Osteocyte (in vitro differentiated cells): ENCODE data around the gene MPZL1. TPM values are rescaled to one million over a fixed set of nuclear protein-coding genes. Genes with fewer than 3 reads are reported as not detected.

ENCODE experiments used
- DNase-seq: peaks from one replicate; pipeline ENCODE4 v3.0.0; 2021; ENCODE audit warnings: mixed read lengths; ENCODE audit not compliant: unreplicated experiment; ENCODE audit errors: extremely low spot score
- H3K27ac Mint-ChIP-seq: one replicate; pipeline ENCODE4 v1.8.0; 2021; ENCODE audit warnings: mild to moderate bottlenecking, mixed read lengths; ENCODE audit not compliant: unreplicated experiment
- H3K27me3 Mint-ChIP-seq: one replicate; pipeline ENCODE4 v1.8.0; 2021; ENCODE audit warnings: mixed read lengths; ENCODE audit not compliant: unreplicated experiment
- H3K36me3 Mint-ChIP-seq: one replicate; pipeline ENCODE4 v1.8.0; 2021; ENCODE audit warnings: mixed read lengths; ENCODE audit not compliant: unreplicated experiment
- H3K4me1 Mint-ChIP-seq: one replicate; pipeline ENCODE4 v1.8.0; 2021; ENCODE audit warnings: mixed read lengths; ENCODE audit not compliant: unreplicated experiment
- H3K4me3 Mint-ChIP-seq: one replicate; pipeline ENCODE4 v1.8.0; 2021; ENCODE audit warnings: mild to moderate bottlenecking, moderate library complexity, mixed read lengths; ENCODE audit not compliant: unreplicated experiment
- H3K9me3 Mint-ChIP-seq: one replicate; pipeline ENCODE4 v1.8.0; 2021; ENCODE audit warnings: mixed read lengths; ENCODE audit not compliant: unreplicated experiment
- long read RNA-seq: library from polyadenylated mRNA; unstranded; transcript quantifications from one replicate; pipeline ENCODE4 v2.0.0, GENCODE V29; 2021
- total RNA-seq: library from RNA; stranded (reverse); gene quantifications from 2 replicates; pipeline ENCODE4 v1.2.1, GENCODE V29; 2021
- TF ChIP-seq, protein P1 (sequence below): fragments of 200-600 bp; sonication (generic); IDR thresholded peaks from 2 replicates; pipeline ENCODE4 v1.5.0; 2021; ENCODE audit warnings: antibody characterized with exemption, mild to moderate bottlenecking, moderate library complexity

The MPZL1 gene
- total RNA-seq = 147 and 155 TPM in 2 replicates
- long read RNA-seq, full-length matches to known transcripts = 18 of 83 reads
- long read RNA-seq, partial matches to known transcripts = 65 of 83 reads
- long read RNA-seq, other reads (novel, unspliced or antisense) = 0 of 83 reads

DNA sequence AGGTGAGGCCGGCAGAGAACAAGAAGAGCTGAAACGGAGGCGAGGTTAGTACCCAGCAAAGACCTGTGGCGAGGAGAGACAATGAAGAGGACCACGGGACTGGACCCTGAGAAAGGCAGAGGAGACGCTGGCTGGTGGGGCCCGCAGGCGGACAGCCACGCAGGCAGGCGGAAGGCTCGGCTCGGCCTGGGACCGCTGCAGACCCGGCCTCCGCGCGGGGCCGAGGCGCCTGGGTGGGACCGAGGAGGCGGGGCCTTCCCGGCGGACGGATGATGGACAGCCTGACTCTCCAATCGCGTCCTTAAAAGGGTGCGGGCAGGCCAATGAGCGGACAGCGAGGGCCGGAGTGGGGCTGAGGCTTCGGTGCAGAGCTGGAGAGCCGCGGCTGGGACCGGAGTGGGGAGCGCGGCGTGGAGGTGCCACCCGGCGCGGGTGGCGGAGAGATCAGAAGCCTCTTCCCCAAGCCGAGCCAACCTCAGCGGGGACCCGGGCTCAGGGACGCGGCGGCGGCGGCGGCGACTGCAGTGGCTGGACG, at the start of gene MPZL1:
Gene MPZL1, plus strand, starts transcription at position 366 of the 535 bp plus-strand sequence. CDS start 170 bp downstream, outside the sequence.
- H3K9me3 Mint-ChIP-seq = no peaks in the 10 kb centered on the region
- H3K27me3 Mint-ChIP-seq = no peaks in the 10 kb centered on the region
- peak within 1 kb of the TSS; percentile 93 for H3K4me3 Mint-ChIP-seq
- H3K4me1 Mint-ChIP-seq = peaks cover 45% of the 10 kb centered on the region
- peak; percentile 98 for DNase-seq
- H3K27ac Mint-ChIP-seq = peak within 1 kb of the TSS; percentile 86
- TF ChIP-seq, protein P1, sequence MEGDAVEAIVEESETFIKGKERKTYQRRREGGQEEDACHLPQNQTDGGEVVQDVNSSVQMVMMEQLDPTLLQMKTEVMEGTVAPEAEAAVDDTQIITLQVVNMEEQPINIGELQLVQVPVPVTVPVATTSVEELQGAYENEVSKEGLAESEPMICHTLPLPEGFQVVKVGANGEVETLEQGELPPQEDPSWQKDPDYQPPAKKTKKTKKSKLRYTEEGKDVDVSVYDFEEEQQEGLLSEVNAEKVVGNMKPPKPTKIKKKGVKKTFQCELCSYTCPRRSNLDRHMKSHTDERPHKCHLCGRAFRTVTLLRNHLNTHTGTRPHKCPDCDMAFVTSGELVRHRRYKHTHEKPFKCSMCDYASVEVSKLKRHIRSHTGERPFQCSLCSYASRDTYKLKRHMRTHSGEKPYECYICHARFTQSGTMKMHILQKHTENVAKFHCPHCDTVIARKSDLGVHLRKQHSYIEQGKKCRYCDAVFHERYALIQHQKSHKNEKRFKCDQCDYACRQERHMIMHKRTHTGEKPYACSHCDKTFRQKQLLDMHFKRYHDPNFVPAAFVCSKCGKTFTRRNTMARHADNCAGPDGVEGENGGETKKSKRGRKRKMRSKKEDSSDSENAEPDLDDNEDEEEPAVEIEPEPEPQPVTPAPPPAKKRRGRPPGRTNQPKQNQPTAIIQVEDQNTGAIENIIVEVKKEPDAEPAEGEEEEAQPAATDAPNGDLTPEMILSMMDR = no peak
- H3K36me3 Mint-ChIP-seq = peaks cover 4% of the 10 kb centered on the region

DNA sequence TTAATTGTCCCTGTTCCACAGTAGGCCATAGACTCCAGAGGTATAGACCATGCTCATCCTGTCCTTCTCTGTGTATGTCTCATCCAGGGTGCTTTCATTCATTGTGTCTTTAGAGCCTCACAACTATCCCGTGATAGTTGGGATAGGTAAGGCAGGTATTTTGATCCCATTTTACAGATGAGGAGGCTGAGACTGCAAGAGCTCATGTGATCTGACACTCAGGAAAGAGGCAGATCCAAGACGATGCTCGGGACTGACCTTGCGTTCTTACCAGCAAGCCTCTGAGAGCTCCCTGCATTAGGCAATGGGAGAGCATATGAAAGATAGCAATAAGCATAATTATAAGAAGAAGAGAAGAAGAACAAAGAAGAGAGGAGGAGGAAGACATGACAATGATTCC, 49.0 kb upstream of the MPZL1 start:
- no peak for DNase-seq
- TF ChIP-seq, protein P1 = no peak
- H3K27me3 Mint-ChIP-seq = peaks cover 5% of the 10 kb centered on the region
- no peak overlapping the region for H3K4me3 Mint-ChIP-seq
- H3K36me3 Mint-ChIP-seq = no peaks in the 10 kb centered on the region
- H3K9me3 Mint-ChIP-seq = no peaks in the 10 kb centered on the region
- no peak overlapping the region for H3K27ac Mint-ChIP-seq
- H3K4me1 Mint-ChIP-seq = no peaks in the 10 kb centered on the region

DNA sequence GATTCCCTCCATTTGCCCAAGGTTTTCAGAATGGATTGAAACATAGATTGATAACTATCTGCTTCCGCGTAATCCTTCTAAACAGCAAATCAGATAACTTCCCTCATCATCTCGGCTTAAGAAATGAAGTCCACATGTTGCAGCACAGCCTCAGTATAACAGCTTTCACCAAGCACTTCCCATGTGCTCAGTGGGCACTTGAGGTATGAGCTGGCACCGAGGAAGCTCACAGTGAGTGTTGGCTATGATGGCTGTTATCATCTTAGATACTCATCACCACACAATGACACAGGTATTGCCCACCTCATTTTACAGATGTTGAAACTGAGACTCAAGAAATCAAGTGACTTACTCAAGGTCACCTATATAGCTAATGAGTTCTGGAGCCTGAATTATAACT, 48.5 kb upstream of the MPZL1 start:
- TF ChIP-seq, protein P1 = no peak
- no peaks in the 10 kb centered on the region for H3K9me3 Mint-ChIP-seq
- H3K4me3 Mint-ChIP-seq = no peak overlapping the region
- H3K4me1 Mint-ChIP-seq = no peaks in the 10 kb centered on the region
- no peak for DNase-seq
- no peak overlapping the region for H3K27ac Mint-ChIP-seq
- no peaks in the 10 kb centered on the region for H3K36me3 Mint-ChIP-seq
- peaks cover 5% of the 10 kb centered on the region for H3K27me3 Mint-ChIP-seq

DNA sequence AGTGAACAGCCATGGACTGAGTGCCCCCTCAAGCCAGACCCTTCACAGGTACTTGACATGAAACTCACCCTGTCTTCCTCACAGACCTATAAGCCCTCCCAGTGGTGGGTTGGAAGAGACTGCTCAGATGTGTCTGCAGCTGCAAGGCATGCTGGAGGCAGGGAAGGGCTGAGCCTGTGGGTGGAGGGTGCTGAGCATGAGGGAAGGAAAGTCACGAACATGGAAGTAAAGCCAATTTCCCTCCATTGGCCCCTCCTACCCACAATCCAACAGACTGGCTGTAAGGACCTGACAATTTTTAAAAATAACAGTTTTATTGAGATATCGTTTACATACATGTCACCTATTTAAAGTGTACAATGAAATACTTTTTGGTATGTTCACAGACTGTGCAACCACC, 47.6 kb upstream of the MPZL1 start:
- no peak overlapping the region for H3K27ac Mint-ChIP-seq
- TF ChIP-seq, protein P1 = no peak
- H3K4me1 Mint-ChIP-seq = no peaks in the 10 kb centered on the region

DNA sequence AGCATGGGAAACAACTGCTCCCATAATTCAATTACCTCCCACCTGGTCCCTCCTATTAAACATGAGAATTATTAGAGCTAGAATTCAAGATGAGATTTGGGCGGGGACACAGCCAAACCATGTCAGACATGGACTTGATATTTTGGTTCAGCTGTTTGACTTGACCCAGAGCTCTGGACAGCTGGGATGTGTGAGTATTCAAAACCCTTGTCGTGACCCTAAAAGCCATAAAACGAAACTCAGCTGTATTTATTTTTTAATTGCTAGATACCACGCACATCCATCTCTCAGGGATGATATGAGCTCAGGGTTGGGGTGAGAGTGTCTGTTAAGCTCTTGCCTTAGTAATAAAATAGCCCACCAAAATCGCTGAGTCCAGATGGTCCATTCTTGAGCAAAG, 46.3 kb upstream of the MPZL1 start:
- no peak for DNase-seq
- H3K4me3 Mint-ChIP-seq = no peak overlapping the region
- no peaks in the 10 kb centered on the region for H3K4me1 Mint-ChIP-seq
- H3K36me3 Mint-ChIP-seq = no peaks in the 10 kb centered on the region
- peaks cover 5% of the 10 kb centered on the region for H3K27me3 Mint-ChIP-seq
- no peaks in the 10 kb centered on the region for H3K9me3 Mint-ChIP-seq
- no peak overlapping the region for H3K27ac Mint-ChIP-seq
- TF ChIP-seq, protein P1 = no peak

More for the DNA sequence above, 47.6 kb upstream of the MPZL1 start:
- Mint-ChIP-seq H3K9me3 (no peaks in the 10 kb centered on the region), H3K27me3 (peaks cover 5% of the 10 kb centered on the region), H3K4me3 (no peak overlapping the region), H3K36me3 (no peaks in the 10 kb centered on the region)
- no peak for DNase-seq
